Measurements from ENCODE around the gene MAN2C1. TPM values are rescaled to one million over a fixed set of nuclear protein-coding genes. Genes with fewer than 3 reads are reported as not detected.

MAN2C1 gene
- total RNA-seq, 1 donor from 2014 or later = 102 TPM

GRCh38 chr15:75360856-75361255 lies 7.6 kb downstream of the MAN2C1 start:
- Histone ChIP-seq H3K4me3 (ENCODE audit: low read depth, low read length) (no peak overlapping the region), H3K27me3 (ENCODE audit: control insufficient read depth, insufficient read depth, low read length) (no peaks in the 10 kb centered on the region), H3K36me3 (ENCODE audit: control insufficient read depth, insufficient read depth, low read length) (peaks cover 53% of the 10 kb centered on the region)
- TF ChIP-seq CTCF (IDR thresholded peaks at IDR 0.05; ENCODE audit: insufficient read depth, low read length, severe bottlenecking) = no peak
- FAIRE-seq (no peak), DNase-seq (ENCODE audit: low read depth) (no peak)

GRCh38 chr15:75360391-75360790 lies 8.0 kb downstream of the MAN2C1 start:
- FAIRE-seq = no peak
- Histone ChIP-seq H3K27me3 (ENCODE audit: control insufficient read depth, insufficient read depth, low read length) (no peaks in the 10 kb centered on the region), H3K36me3 (ENCODE audit: control insufficient read depth, insufficient read depth, low read length) (peaks cover 53% of the 10 kb centered on the region), H3K4me3 (ENCODE audit: low read depth, low read length) (no peak overlapping the region)
- no peak for TF ChIP-seq CTCF (IDR thresholded peaks at IDR 0.05; ENCODE audit: insufficient read depth, low read length, severe bottlenecking)
- DNase-seq (ENCODE audit: low read depth) = no peak

- no peak overlapping the region for H3K4me3 ChIP-seq (ENCODE audit: low read depth, low read length)
- H3K36me3 ChIP-seq (ENCODE audit: control insufficient read depth, insufficient read depth, low read length) = peaks cover 51% of the 10 kb centered on the region
- no peaks in the 10 kb centered on the region for H3K27me3 ChIP-seq (ENCODE audit: control insufficient read depth, insufficient read depth, low read length)
- no peak for FAIRE-seq
- DNase-seq (ENCODE audit: low read depth) = no peak
- TF ChIP-seq CTCF (IDR thresholded peaks at IDR 0.05; ENCODE audit: insufficient read depth, low read length, severe bottlenecking) = no peak
These were observed 8.7 kb downstream of the MAN2C1 start for GRCh38 chr15:75359537-75360250.

- Histone ChIP-seq H3K36me3 (ENCODE audit: control insufficient read depth, insufficient read depth, low read length) (peaks cover 46% of the 10 kb centered on the region), H3K4me3 (ENCODE audit: low read depth, low read length) (no peak overlapping the region), H3K27me3 (ENCODE audit: control insufficient read depth, insufficient read depth, low read length) (no peaks in the 10 kb centered on the region)
- DNase-seq (ENCODE audit: low read depth) = no peak
- no peak for TF ChIP-seq CTCF (IDR thresholded peaks at IDR 0.05; ENCODE audit: insufficient read depth, low read length, severe bottlenecking)
- no peak for FAIRE-seq
These were observed 9.5 kb downstream of the MAN2C1 start for GRCh38 chr15:75358771-75359536.

GRCh38 chr15:75357976-75358673 lies 10.3 kb downstream of the MAN2C1 start:
- no peak for FAIRE-seq
- peaks cover 45% of the 10 kb centered on the region for H3K36me3 ChIP-seq (ENCODE audit: control insufficient read depth, insufficient read depth, low read length)

More at GRCh38 chr15:75357976-75358673, 10.3 kb downstream of the MAN2C1 start:
- Histone ChIP-seq H3K27me3 (ENCODE audit: control insufficient read depth, insufficient read depth, low read length) (no peaks in the 10 kb centered on the region), H3K4me3 (ENCODE audit: low read depth, low read length) (no peak overlapping the region)
- no peak for TF ChIP-seq CTCF (IDR thresholded peaks at IDR 0.05; ENCODE audit: insufficient read depth, low read length, severe bottlenecking)
- no peak for DNase-seq (ENCODE audit: low read depth)

Data from bronchial epithelial cell (primary cell).